Liver (tissue), 9 donors: ENCODE data around the gene TLCD3A. TPM values are rescaled to one million over a fixed set of nuclear protein-coding genes. Genes with fewer than 3 reads are reported as not detected.

ENCODE experiments used
- DNase-seq: peaks from one replicate; pipeline ENCODE4 v3.0.0-alpha.2; 2017; ENCODE audit warnings: low spot score
- H3K27ac ChIP-seq, 2 donors: one replicate each; pipeline ENCODE4 v1.7.0; 2013; ENCODE audit warnings: inconsistent platforms in 2 of 2, low read length in 2 of 2, control low read depth in 1 of 2, low read depth in 1 of 2, mild to moderate bottlenecking in 1 of 2
- H3K27me3 ChIP-seq, 4 donors: one replicate each; pipeline versions ENCODE4 v1.6.1 to v1.7.0; 2013; ENCODE audit warnings: low read length in 3 of 4, inconsistent platforms in 1 of 4, mild to moderate bottlenecking in 1 of 4, moderate library complexity in 1 of 4; ENCODE audit not compliant: control insufficient read depth in 4 of 4, insufficient read depth in 4 of 4
- H3K36me3 ChIP-seq, 4 donors: one replicate each; pipeline versions ENCODE4 v1.6.1 to v1.7.0; 2013; ENCODE audit warnings: low read length in 3 of 4, mild to moderate bottlenecking in 3 of 4, low read depth in 1 of 4, moderate library complexity in 1 of 4; ENCODE audit not compliant: control insufficient read depth in 4 of 4, insufficient read depth in 3 of 4
- H3K4me1 ChIP-seq, 4 donors: one replicate each; pipeline versions ENCODE4 v1.6.1 to v1.7.0; 2013; ENCODE audit warnings: low read length in 3 of 4, mild to moderate bottlenecking in 3 of 4, moderate library complexity in 1 of 4; ENCODE audit not compliant: control insufficient read depth in 4 of 4, insufficient read depth in 4 of 4
- H3K4me3 ChIP-seq, 3 donors: one replicate each; pipeline versions ENCODE4 v1.6.1 to v1.7.0; 2013; ENCODE audit warnings: low read length in 3 of 3, control low read depth in 1 of 3, low read depth in 1 of 3, mild to moderate bottlenecking in 1 of 3
- H3K9ac ChIP-seq, 2 donors: one replicate each; pipeline ENCODE4 v1.7.0; 2013; ENCODE audit warnings: low read length in 2 of 2, mild to moderate bottlenecking in 2 of 2, moderate library complexity in 2 of 2, control low read depth in 1 of 2, low read depth in 1 of 2
- H3K9me3 ChIP-seq, 4 donors: one replicate each; pipeline versions ENCODE4 v1.6.1 to v1.7.0; 2013; ENCODE audit warnings: low read length in 3 of 4; ENCODE audit not compliant: control insufficient read depth in 4 of 4
- CTCF ChIP-seq: fragments of 150-350 bp; IDR thresholded peaks from 2 replicates; pipeline ENCODE4 v1.5.1; 2017; ENCODE audit warnings: improper control_type of control experiment, low read depth, low read length; ENCODE audit not compliant: missing input control
- EGR1 ChIP-seq, 2 donors: IDR thresholded peaks; 2 replicates each; pipeline ENCODE4 v1.6.1; 2016 to 2018; ENCODE audit warnings: antibody characterized with exemption in 2 of 2, low read depth in 2 of 2
- FOXA1 ChIP-seq: IDR thresholded peaks from 2 replicates; pipeline ENCODE4 v1.6.1; 2016; ENCODE audit warnings: antibody characterized with exemption
- FOXA2 ChIP-seq: IDR thresholded peaks from 2 replicates; pipeline ENCODE4 v1.6.1; 2016; ENCODE audit warnings: antibody characterized with exemption
- GABPA ChIP-seq, 2 donors: IDR thresholded peaks in 1 of 2; conservative IDR thresholded peaks in 1 of 2; 2 replicates each; pipeline ENCODE4 v1.6.1; 2016; ENCODE audit warnings: antibody characterized with exemption in 2 of 2, mild to moderate bottlenecking in 1 of 2, moderate library complexity in 1 of 2
- HNF4A ChIP-seq, 2 donors: conservative IDR thresholded peaks; 2 replicates each; pipeline ENCODE4 v1.6.1; 2016; ENCODE audit warnings: antibody characterized with exemption in 2 of 2, mild to moderate bottlenecking in 2 of 2
- HNF4G ChIP-seq: IDR thresholded peaks from 2 replicates; pipeline ENCODE4 v1.6.1; 2016; ENCODE audit warnings: antibody characterized with exemption
- JUND ChIP-seq, 2 donors: IDR thresholded peaks; 2 replicates each; pipeline ENCODE4 v1.6.1; 2016; ENCODE audit warnings: antibody characterized with exemption in 2 of 2
- NR2F2 ChIP-seq: IDR thresholded peaks from 2 replicates; pipeline ENCODE4 v1.6.1; 2016; ENCODE audit warnings: antibody characterized with exemption
- RAD21 ChIP-seq, 2 donors: IDR thresholded peaks; 2 replicates each; pipeline ENCODE4 v1.6.1; 2016; ENCODE audit warnings: antibody characterized with exemption in 2 of 2, mild to moderate bottlenecking in 2 of 2
- REST ChIP-seq: IDR thresholded peaks from 2 replicates; pipeline ENCODE4 v1.6.1; 2016; ENCODE audit warnings: antibody characterized with exemption, mild to moderate bottlenecking
- RXRA ChIP-seq, 2 donors: IDR thresholded peaks; 2 replicates each; pipeline ENCODE4 v1.6.1; 2017 to 2018; ENCODE audit warnings: antibody characterized with exemption in 2 of 2, mild to moderate bottlenecking in 1 of 2
- SP1 ChIP-seq: IDR thresholded peaks from 2 replicates; pipeline ENCODE4 v1.6.1; 2018; ENCODE audit warnings: antibody characterized with exemption, mild to moderate bottlenecking
- TAF1 ChIP-seq: conservative IDR thresholded peaks from 2 replicates; pipeline ENCODE4 v1.6.1; 2016; ENCODE audit warnings: antibody characterized with exemption, mild to moderate bottlenecking
- YY1 ChIP-seq: IDR thresholded peaks from 2 replicates; pipeline ENCODE4 v1.6.1; 2016; ENCODE audit warnings: antibody characterized with exemption, mild to moderate bottlenecking
- WGBS: extraction: QIAGEN DNeasy Blood & Tissue Kit; methylation state at CpG from one replicate; pipeline ENCODE4 v1.1.7; 2013; 5-methylcytosine and 5-hydroxymethylcytosine counted together
- polyA plus RNA-seq, 2 donors: library from polyadenylated mRNA; stranded (reverse) in 1 of 2; unstranded in 1 of 2; fragments of 200-250 nt in 1 of 2; fragments of >200 nt in 1 of 2; fragmentation: Nextera tagmentation in 1 of 2; extraction: Ambion mirVana in 1 of 2; gene quantifications; one replicate each; pipeline versions ENCODE4 v1.2.1 to v1.2.3, GENCODE V29; 2013 to 2015
- total RNA-seq, 2 donors: library from RNA; depleted of rRNA; stranded (reverse); fragments of >200 nt; gene quantifications; one replicate each; pipeline ENCODE4 v1.2.3, GENCODE V29; 2014
- TF ChIP-seq, protein P1 (sequence below): IDR thresholded peaks from 2 replicates; pipeline ENCODE4 v1.6.1; 2016; ENCODE audit warnings: antibody characterized with exemption
- TF ChIP-seq, protein P2 (sequence below): IDR thresholded peaks from 2 replicates; pipeline ENCODE4 v1.6.1; 2016; ENCODE audit warnings: antibody characterized with exemption
- TF ChIP-seq, protein P3 (sequence below): IDR thresholded peaks from 2 replicates; pipeline ENCODE4 v1.6.1; 2016; ENCODE audit warnings: antibody characterized with exemption
- donor health status: healthy.
- donor health status: healthy.
- donor health status: healthy.
- donor health status: healthy.
- donor health status: healthy.

Gene TLCD3A
- total and polyA plus RNA-seq, 4 donors = 0.57 to 2.3 (median 1.5) TPM

DNA sequence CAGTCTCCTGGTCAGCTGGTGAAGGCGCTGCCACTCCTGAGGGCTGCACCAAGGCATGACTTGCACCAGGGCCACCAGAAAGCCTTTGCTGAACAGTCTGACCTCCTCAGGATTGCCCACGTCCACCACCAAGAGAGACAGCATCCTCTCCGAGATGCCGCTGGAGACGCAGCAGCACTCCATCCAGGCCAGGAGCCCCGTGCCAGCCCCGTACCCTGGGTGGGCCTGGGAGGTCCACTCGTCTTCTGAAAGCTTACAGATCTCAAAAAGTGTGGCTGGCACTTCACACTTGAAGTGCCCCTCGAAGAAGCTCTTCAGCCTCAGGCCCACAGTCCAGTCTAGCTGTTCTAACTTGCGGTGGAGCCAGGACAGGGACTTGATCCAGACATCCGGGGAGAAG lies 13.0 kb downstream of the TLCD3A start:
- no peaks in the 10 kb centered on the region for H3K9me3 ChIP-seq
- DNase-seq = no peak
- no peaks in the 10 kb centered on the region for H3K27me3 ChIP-seq
- 96% methylated on average over 11 of the region's 11 CpGs for WGBS
- TF ChIP-seq REST = no peak
- no peak for TF ChIP-seq HNF4A (conservative IDR thresholded peaks at IDR 0.05)
- TF ChIP-seq RXRA (IDR thresholded peaks at IDR 0.05) = no peak
- TF ChIP-seq, protein P1, sequence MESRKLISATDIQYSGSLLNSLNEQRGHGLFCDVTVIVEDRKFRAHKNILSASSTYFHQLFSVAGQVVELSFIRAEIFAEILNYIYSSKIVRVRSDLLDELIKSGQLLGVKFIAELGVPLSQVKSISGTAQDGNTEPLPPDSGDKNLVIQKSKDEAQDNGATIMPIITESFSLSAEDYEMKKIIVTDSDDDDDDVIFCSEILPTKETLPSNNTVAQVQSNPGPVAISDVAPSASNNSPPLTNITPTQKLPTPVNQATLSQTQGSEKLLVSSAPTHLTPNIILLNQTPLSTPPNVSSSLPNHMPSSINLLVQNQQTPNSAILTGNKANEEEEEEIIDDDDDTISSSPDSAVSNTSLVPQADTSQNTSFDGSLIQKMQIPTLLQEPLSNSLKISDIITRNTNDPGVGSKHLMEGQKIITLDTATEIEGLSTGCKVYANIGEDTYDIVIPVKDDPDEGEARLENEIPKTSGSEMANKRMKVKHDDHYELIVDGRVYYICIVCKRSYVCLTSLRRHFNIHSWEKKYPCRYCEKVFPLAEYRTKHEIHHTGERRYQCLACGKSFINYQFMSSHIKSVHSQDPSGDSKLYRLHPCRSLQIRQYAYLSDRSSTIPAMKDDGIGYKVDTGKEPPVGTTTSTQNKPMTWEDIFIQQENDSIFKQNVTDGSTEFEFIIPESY = no peak
- TF ChIP-seq JUND (IDR thresholded peaks at IDR 0.05) = no peak
- no peak for TF ChIP-seq HNF4G
- TF ChIP-seq FOXA2 = no peak
- TF ChIP-seq YY1 = no peak
- TF ChIP-seq, protein P2, sequence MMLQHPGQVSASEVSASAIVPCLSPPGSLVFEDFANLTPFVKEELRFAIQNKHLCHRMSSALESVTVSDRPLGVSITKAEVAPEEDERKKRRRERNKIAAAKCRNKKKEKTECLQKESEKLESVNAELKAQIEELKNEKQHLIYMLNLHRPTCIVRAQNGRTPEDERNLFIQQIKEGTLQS = no peak
- no peak for TF ChIP-seq RAD21 (IDR thresholded peaks at IDR 0.05)
- no peak for TF ChIP-seq CTCF
- TF ChIP-seq SP1 = no peak
- TF ChIP-seq, protein P3, sequence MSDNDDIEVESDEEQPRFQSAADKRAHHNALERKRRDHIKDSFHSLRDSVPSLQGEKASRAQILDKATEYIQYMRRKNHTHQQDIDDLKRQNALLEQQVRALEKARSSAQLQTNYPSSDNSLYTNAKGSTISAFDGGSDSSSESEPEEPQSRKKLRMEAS = no peak
- TF ChIP-seq NR2F2 = no peak
- peaks cover 3 to 43% (median 21%) of the 10 kb centered on the region in 4 donors for H3K36me3 ChIP-seq
- no peak overlapping the region for H3K4me3 ChIP-seq
- H3K4me1 ChIP-seq = peaks cover 0 to under 1% (median 0%) of the 10 kb centered on the region in 4 donors
- H3K9ac ChIP-seq = no peak overlapping the region
- no peak overlapping the region for H3K27ac ChIP-seq

GRCh38 chr17:746181-746580 lies 13.8 kb downstream of the TLCD3A start:
- Histone ChIP-seq H3K27ac (no peak overlapping the region), H3K9me3 (no peaks in the 10 kb centered on the region), H3K4me1 (peaks cover 2 to 9% (median 6%) of the 10 kb centered on the region in 4 donors), H3K27me3 (no peaks in the 10 kb centered on the region), H3K9ac (no peak overlapping the region), H3K4me3 (no peak overlapping the region), H3K36me3 (peaks cover 3 to 40% (median 21%) of the 10 kb centered on the region in 4 donors)
- DNase-seq = no peak
- no peak for TF ChIP-seq YY1
- no peak for TF ChIP-seq TAF1
- no peak for TF ChIP-seq FOXA2
- no peak for TF ChIP-seq GABPA (IDR thresholded peaks at IDR 0.05 in 1 of 2, conservative IDR thresholded peaks at IDR 0.05 in 1 of 2)
- TF ChIP-seq EGR1 (IDR thresholded peaks at IDR 0.05; ENCODE audit: low read depth in 2 of 2) = no peak
- no peak for TF ChIP-seq HNF4G
- no peak for TF ChIP-seq RAD21 (IDR thresholded peaks at IDR 0.05)
- TF ChIP-seq, protein P1 = no peak
- no peak for TF ChIP-seq REST
- no peak for TF ChIP-seq JUND (IDR thresholded peaks at IDR 0.05)
- no peak for TF ChIP-seq NR2F2
- no peak for TF ChIP-seq RXRA (IDR thresholded peaks at IDR 0.05)
- TF ChIP-seq, protein P3 = no peak
- no peak for TF ChIP-seq HNF4A (conservative IDR thresholded peaks at IDR 0.05)
- TF ChIP-seq FOXA1 = no peak
- no peak for TF ChIP-seq SP1
- WGBS = 94% methylated on average over 9 of the region's 9 CpGs
